AG04449 (cell line): ENCODE data around the gene HYKK.
"Not testable (repeated sequence)": the region's sequence is repeated elsewhere in the genome, so short reads cannot be mapped to it uniquely, and the experiment has no call there.

Experiments used
- CTCF ChIA-PET: fragments of 350-600 bp; formaldehyde crosslinking; extraction: SDS; loops from one replicate; lab custom pipeline; 2021; ENCODE audit warnings: antibody characterized with exemption; lab: Yijun Ruan, JAX
- POLR2A ChIA-PET: fragments of 400-600, 350-600 bp; formaldehyde crosslinking; extraction: SDS; loops from one replicate; lab custom pipeline; 2020; ENCODE audit warnings: antibody characterized with exemption, inconsistent platforms; lab: Yijun Ruan, JAX
- DNase-seq: peaks from one replicate; pipeline ENCODE4 v3.0.0-alpha.2; 2010; ENCODE audit warnings: low read depth, low spot score
- H3K4me3 ChIP-seq: 2 replicates; pipeline ENCODE4 v1.5.1; 2011; ENCODE audit warnings: low read depth, mild to moderate bottlenecking, control low read depth, low read length
- TF ChIP-seq, protein P1 (sequence below): IDR thresholded peaks from one replicate; pipeline ENCODE4 v1.5.1; 2011; ENCODE audit warnings: mild to moderate bottlenecking, moderate library complexity, low read length, control low read depth, inconsistent platforms; ENCODE audit not compliant: insufficient read depth; ENCODE audit errors: missing control alignments

The HYKK gene

DNA sequence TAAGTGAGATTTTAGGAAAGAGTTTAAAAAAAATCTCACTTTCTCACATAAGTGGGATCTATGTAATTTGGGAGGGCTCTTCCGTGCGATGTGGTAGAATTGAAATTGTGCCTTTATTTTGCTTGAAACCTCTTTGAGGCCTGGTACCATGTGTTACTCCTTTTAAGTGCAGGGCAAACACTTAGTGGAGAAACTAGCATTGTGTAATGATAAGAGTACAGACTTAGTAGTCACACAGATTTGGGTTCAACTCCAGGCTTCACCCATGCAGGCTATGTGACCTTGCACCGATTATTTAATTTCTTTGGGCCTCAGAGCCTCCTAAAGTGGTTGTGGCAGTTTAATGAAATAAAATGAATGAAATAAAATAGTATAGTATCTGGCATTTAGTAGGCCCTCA lies 35.3 kb downstream of the HYKK start:
- no peak for DNase-seq
- ChIA-PET CTCF (no interaction called here), POLR2A (no interaction called here)
- TF ChIP-seq, protein P1, sequence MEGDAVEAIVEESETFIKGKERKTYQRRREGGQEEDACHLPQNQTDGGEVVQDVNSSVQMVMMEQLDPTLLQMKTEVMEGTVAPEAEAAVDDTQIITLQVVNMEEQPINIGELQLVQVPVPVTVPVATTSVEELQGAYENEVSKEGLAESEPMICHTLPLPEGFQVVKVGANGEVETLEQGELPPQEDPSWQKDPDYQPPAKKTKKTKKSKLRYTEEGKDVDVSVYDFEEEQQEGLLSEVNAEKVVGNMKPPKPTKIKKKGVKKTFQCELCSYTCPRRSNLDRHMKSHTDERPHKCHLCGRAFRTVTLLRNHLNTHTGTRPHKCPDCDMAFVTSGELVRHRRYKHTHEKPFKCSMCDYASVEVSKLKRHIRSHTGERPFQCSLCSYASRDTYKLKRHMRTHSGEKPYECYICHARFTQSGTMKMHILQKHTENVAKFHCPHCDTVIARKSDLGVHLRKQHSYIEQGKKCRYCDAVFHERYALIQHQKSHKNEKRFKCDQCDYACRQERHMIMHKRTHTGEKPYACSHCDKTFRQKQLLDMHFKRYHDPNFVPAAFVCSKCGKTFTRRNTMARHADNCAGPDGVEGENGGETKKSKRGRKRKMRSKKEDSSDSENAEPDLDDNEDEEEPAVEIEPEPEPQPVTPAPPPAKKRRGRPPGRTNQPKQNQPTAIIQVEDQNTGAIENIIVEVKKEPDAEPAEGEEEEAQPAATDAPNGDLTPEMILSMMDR, result no peak
- H3K4me3 ChIP-seq, result no peak overlapping the region

DNA sequence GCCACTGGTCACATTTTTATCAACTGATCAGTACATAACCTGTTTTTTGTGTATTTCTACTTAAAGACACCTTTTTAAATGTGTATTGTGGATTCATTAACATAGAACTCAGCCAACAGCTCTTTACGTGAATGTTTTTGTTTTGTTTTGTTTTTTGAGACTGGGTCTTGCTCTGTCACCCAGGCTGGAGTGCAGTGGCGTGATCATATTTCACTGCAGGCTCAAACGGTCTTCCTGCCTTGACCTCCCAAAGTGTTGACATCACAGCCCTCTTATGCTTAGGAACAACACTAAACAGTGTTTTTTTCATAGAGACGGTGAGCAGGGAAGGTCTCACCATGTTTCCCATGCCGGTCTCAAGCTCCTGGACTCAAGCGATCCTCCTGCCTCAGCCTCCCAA lies 42.8 kb downstream of the HYKK start:
- DNase-seq, result no peak
- TF ChIP-seq, protein P1, result no peak
- POLR2A ChIA-PET, result interaction anchor here (1.2 kb wide), 2 partner anchors 9 to 10 kb away, joined by 3 read pairs; no protein-coding TSS in a partner anchor
- H3K4me3 ChIP-seq, result no peak overlapping the region
- CTCF ChIA-PET, result interaction anchor here (1.1 to 1.5 kb wide), 2 partner anchors 16 to 90 kb away, joined by 3 to 4 read pairs; partner anchors contain the start of gene CHRNA5

- DNase-seq, result no peak
- ChIA-PET POLR2A (no interaction called here), CTCF (interaction anchor here (1.5 to 1.8 kb wide), 2 partner anchors 15 to 89 kb away, joined by 4 to 7 read pairs; partner anchors contain the start of gene CHRNA5)
These were observed 43.4 kb downstream of the HYKK start for GRCh38 chr15:78550815-78551214.

DNA sequence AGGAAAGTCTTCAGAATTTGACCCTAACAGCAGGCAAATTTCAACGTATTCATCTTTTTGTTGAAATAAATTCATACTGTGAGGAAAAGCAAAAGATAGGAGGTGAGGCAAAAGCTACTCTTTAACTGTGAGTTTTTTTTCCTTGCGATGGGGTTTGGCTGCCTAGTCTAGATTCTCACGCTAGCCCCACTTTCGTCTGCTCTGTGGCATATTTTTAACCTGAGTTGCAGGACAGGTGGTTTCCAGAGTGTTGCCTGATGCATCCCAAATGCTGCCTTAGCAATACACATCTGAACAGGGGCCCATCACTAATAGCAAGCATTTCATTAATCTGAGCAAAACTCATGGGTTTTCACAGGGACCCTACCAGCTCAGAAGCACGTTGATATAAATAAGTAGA lies 44.5 kb downstream of the HYKK start:
- CTCF ChIA-PET, result interaction anchor here (0.6 to 1.8 kb wide), 2 partner anchors 11 to 14 kb away, joined by 3 to 7 read pairs; partner anchors contain the start of gene CHRNA5
- no peak overlapping the region for H3K4me3 ChIP-seq

More at GRCh38 chr15:78550815-78551214, 43.4 kb downstream of the HYKK start:
- H3K4me3 ChIP-seq, result no peak overlapping the region
- TF ChIP-seq, protein P1, result no peak

DNA sequence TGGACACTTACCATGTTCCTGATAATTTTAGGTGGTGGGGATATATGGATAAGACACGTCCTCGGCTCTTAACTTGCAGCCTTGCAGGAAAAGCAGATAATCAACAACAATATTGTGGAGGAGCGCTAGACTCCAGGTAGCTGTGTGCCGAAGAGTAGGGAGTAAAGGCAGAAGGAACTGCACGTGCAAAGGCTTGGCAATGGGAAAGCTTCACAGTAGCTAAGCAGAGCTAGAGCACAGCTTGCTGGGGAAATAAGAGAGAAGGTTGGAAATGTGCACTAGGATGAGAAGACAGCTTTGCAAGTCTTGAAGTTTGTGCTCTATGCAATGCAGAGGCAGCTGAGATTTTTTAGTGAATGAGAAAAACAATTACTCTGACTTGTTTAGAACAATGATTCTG lies 45.2 kb downstream of the HYKK start:
- H3K4me3 ChIP-seq, result no peak overlapping the region
- TF ChIP-seq, protein P1, result no peak
- CTCF ChIA-PET, result interaction anchor here (1.8 kb wide), 1 partner anchor 13 kb away, joined by 7 read pairs; the partner anchor contains the start of gene CHRNA5
- POLR2A ChIA-PET, result no interaction called here
- no peak for DNase-seq

More for the DNA sequence above, 44.5 kb downstream of the HYKK start:
- POLR2A ChIA-PET, result no interaction called here
- TF ChIP-seq, protein P1, result no peak
- no peak for DNase-seq

- CTCF ChIA-PET, result interaction anchor here (1.2 kb wide), 1 partner anchor 12 kb away, joined by 7 read pairs; no protein-coding TSS in a partner anchor
- POLR2A ChIA-PET, H3K4me3 ChIP-seq, DNase-seq: not testable (repeated sequence)
These were observed 52.8 kb downstream of the HYKK start for GRCh38 chr15:78560201-78560600.

DNA sequence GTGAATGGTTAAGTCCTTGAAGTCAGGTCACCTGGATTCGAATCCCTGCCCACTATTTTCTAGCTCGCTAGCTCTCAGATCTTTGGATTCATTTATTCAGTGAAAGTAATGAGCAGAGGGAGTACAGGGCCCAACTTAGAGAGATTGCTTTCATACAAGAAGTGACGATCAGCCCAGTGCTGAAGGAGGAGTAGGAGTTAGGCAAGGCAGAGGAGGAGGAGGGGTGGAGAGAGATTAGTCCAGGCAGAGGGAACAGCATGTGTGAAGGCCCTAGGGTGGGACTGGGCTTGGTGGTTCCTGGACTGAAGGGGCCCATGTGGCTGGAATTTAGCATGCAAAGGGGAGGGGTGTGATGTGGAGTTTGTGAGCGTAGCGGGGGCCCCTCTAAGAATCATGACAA lies 54.1 kb downstream of the HYKK start:
- no peak overlapping the region for H3K4me3 ChIP-seq
- POLR2A ChIA-PET, result no interaction called here
- DNase-seq, result no peak
- CTCF ChIA-PET, result no interaction called here
- TF ChIP-seq, protein P1, result no peak
